ENCODE results near the gene SPATA6L.
A peak's percentile ranks its signal among the peaks of the same experiment; 100 is the strongest.

The SPATA6L gene

DNA sequence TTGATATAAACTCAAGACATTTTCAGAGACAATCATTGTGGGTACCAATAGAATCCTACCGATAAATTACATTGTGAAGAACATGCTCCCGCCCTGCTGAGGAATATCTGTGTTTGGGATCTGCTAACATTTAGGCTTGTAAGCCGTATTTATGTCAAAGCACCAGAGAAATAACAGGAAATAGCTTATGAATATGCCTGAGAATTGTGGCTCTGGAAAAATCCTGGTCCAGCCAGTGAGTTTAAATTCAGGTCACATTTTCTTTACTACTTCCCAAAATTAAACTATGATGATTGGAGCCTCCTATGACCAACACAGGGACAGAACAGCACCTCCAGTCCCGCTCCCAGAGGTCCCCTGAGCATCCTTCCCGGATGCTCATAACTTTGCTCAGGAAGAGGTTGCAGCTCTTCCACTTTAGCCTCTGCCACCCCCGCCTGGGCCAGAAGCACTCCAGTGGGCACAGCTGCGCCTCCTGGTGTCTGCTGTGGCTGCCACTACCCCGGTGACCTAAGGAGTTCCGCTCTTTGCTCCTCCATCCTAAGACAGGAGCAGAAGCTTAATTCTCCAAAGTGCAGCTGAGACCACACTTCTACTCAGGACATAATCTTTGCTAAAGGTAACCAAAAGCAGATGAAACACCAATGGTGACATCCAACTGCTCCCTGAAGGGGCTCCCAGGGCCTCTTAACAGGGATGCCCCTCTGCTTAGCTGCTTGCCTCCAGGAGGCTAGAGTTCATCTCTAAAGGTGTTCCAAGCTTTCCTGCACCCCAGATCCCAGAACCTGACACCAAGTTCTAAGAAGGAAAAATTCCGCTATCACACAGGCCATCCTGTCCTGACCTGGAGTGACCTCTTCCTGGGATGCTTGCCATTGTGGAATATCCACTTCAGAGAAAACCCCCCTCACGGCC lies 117.2 kb downstream of the SPATA6L start:
- ATAC-seq = peak; percentile 33
- H3K4me3 Mint-ChIP-seq = no peak overlapping the region

More for the DNA sequence above, 117.2 kb downstream of the SPATA6L start:
- H3K36me3 Mint-ChIP-seq (ENCODE audit: low read depth) = no peaks in the 10 kb centered on the region
- no peaks in the 10 kb centered on the region for H3K9me3 Mint-ChIP-seq
- peaks cover 29% of the 10 kb centered on the region for H3K4me1 Mint-ChIP-seq
- no peak overlapping the region for H3K27ac Mint-ChIP-seq
- H3K27me3 Mint-ChIP-seq = peaks cover 3% of the 10 kb centered on the region
- peak; percentile 13 for DNase-seq
